BE2C (cell line): ENCODE results near the gene GNAZ.

Experiments
- DNase-seq: peaks from one replicate; pipeline ENCODE4 v3.0.0-alpha.2; 2020
- H3K27me3 ChIP-seq: fragments of 250-450 bp; sonication (Bioruptor Pico); 2 replicates; pipeline ENCODE4 v1.5.1; 2020; ENCODE audit warnings: mild to moderate bottlenecking
- H3K36me3 ChIP-seq: fragments of 250-450 bp; sonication (Bioruptor Pico); 2 replicates; pipeline ENCODE4 v1.5.1; 2020; ENCODE audit warnings: mild to moderate bottlenecking
- H3K4me1 ChIP-seq: fragments of 250-450 bp; sonication (Bioruptor Pico); 2 replicates; pipeline ENCODE4 v1.5.1; 2020
- H3K4me3 ChIP-seq: 2 replicates; pipeline ENCODE4 v1.5.1; 2011; ENCODE audit warnings: low read depth, low read length
- H3K9me3 ChIP-seq: fragments of 250-450 bp; sonication (Bioruptor Pico); 2 replicates; pipeline ENCODE4 v1.5.1; 2020
- CTCF ChIP-seq: IDR thresholded peaks from 2 replicates; pipeline ENCODE4 v1.5.1; 2012; ENCODE audit warnings: mild to moderate bottlenecking, low read depth, low read length

GNAZ gene

DNA sequence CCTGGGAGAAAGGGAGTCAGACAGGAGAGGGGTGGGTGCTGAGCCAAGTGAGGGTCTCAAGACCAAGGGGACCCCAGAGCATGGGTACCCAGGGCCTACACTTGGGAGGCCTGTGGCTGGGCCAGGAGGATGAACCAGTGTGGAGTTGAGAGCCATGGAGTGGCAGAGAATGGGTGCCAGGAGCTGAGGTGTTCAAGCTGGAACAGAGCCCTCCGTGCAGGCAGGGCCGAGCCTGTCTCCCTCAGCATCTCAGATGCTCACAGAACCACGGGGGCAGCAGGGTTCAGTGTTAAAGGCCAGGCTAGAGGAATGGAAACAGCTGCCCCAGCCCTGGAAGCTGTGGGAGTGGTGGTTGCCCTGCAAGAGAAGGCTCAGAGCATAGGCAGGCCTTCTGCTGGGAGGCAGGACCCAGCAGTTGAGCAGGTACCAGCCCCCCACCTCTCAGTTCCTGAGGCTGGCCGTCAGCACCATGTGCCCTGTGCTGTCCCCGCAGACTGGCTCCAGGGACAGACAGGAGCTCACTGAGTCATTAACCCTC lies 39.2 kb downstream of the GNAZ start:
- Histone ChIP-seq H3K27me3 (no peaks in the 10 kb centered on the region), H3K4me1 (peaks cover 40% of the 10 kb centered on the region), H3K4me3 (no peak overlapping the region), H3K9me3 (no peaks in the 10 kb centered on the region), H3K36me3 (no peaks in the 10 kb centered on the region)
- no peak for DNase-seq
- TF ChIP-seq CTCF, result no peak

GRCh38 chr22:23110190-23110921 lies 40.0 kb downstream of the GNAZ start:
- no peak for TF ChIP-seq CTCF
- DNase-seq, result peak; percentile 64
- Histone ChIP-seq H3K27me3 (no peaks in the 10 kb centered on the region), H3K36me3 (no peaks in the 10 kb centered on the region), H3K4me3 (no peak overlapping the region), H3K4me1 (peaks cover 40% of the 10 kb centered on the region), H3K9me3 (no peaks in the 10 kb centered on the region)

DNA sequence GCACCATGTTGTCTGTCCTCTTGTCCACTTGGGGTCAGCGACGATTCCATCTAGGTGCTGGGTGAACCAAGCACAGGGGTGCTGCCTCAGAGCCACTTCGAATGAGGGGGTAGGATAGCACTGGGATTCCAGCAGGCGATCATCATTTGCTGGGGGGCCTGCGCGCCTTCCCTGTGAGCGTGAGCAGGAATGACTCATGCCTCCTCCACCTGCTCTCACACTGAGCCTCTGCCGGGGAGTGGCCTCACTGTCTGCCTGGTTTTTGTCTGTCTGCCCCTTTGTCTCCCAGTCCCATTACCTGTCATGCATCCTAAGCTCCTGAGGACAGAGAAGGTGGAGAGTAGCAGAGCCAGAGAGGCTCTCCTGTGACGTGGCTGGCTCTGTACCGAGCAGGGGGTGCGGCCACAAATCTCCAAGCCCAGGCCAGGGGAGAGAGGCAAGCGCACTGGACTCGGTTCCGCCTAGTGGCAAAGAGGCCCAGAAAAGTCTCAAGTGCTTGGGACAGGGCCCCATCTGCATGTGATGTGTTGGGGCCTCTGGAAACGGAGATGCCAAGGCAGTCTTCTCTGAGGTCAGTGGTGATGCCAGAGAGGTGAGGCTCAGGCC lies 40.7 kb downstream of the GNAZ start:
- no peaks in the 10 kb centered on the region for H3K27me3 ChIP-seq
- H3K36me3 ChIP-seq, result no peaks in the 10 kb centered on the region
- no peaks in the 10 kb centered on the region for H3K9me3 ChIP-seq
- no peak for TF ChIP-seq CTCF
- peaks cover 40% of the 10 kb centered on the region for H3K4me1 ChIP-seq
- peak; percentile 68 for DNase-seq
- H3K4me3 ChIP-seq, result no peak overlapping the region

- DNase-seq, result no peak
- Histone ChIP-seq H3K36me3 (no peaks in the 10 kb centered on the region), H3K27me3 (no peaks in the 10 kb centered on the region), H3K4me3 (no peak overlapping the region), H3K4me1 (peaks cover 40% of the 10 kb centered on the region), H3K9me3 (no peaks in the 10 kb centered on the region)
- no peak for TF ChIP-seq CTCF
Measured at GRCh38 chr22:23112472-23113012, 42.2 kb downstream of the GNAZ start.

- H3K4me1 ChIP-seq, result peaks cover 40% of the 10 kb centered on the region
- H3K9me3 ChIP-seq, result no peaks in the 10 kb centered on the region
- TF ChIP-seq CTCF, result no peak
- H3K36me3 ChIP-seq, result no peaks in the 10 kb centered on the region
- DNase-seq, result peak; percentile 95
- H3K4me3 ChIP-seq, result no peak overlapping the region
- H3K27me3 ChIP-seq, result no peaks in the 10 kb centered on the region
Measured at GRCh38 chr22:23113067-23113846, 42.9 kb downstream of the GNAZ start.
